Measurements from ENCODE around the gene C3AR1.
"Not testable (repeated sequence)": the region's sequence is repeated elsewhere in the genome, so short reads cannot be mapped to it uniquely, and the experiment has no call there.

Gene C3AR1

DNA sequence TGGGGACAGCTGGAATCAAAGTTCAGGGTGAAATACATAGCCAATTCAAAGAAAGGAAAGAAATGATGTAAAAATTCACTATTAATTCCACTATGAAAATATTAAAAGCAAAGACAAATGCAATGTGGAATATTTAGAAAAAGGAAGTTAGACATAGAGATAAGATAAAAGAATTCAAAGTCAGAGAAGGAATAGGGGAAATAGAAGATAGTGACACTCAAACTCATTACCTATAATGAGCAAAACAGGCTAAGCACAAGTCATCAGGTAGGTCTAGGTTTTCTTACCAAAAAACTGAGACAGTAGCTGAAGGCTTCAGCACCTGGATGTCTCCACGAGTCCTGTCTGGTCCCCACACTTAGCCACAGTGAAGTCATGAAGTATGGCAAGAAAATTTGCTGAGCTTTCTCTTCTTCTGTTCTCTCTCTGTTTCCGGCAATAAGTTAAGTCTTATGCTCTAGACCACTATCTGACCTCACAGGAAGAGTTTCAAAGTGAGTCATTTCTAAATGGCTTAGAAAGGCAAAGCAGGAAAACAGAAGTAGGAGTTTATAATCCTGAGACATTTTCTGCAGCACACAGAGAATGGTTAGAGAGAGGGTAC is at the start of gene C3AR1:
C3AR1 (minus strand) TSS at position 369 of the 604 bp plus-strand sequence. CDS start 6,174 bp downstream, outside the sequence.
- Mint-ChIP-seq H3K4me3 (peak within 1 kb of the TSS; percentile 70), H3K36me3 (peaks cover 2% of the 10 kb centered on the region), H3K27ac (peak within 1 kb of the TSS; percentile 84), H3K27me3 (no peaks in the 10 kb centered on the region), H3K9me3 (ENCODE audit: low read depth) (no peaks in the 10 kb centered on the region), H3K4me1 (ENCODE audit: low read depth) (peaks cover 37% of the 10 kb centered on the region)

DNA sequence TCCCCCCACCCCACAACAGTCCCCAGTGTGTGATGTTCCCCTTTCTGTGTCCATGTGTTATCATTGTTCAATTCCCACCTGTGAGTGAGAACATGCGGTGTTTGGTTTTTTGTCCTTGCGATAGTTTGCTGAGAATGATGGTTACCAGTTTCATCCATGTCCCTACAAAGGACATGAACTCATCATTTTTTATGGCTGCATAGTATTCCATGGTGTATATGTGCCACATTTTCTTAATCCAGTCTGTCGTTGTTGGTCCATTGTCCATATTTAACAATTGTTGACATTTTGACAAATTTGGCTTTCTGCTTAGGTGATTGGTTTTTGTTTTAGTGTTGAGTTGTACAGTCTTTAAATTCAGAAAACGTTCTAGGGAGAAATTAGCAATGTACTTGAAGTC is 47.0 kb upstream of the C3AR1 start:
- H3K9me3 Mint-ChIP-seq (ENCODE audit: low read depth); H3K27me3 Mint-ChIP-seq; H3K4me1 Mint-ChIP-seq (ENCODE audit: low read depth); H3K27ac Mint-ChIP-seq; H3K4me3 Mint-ChIP-seq: not testable (repeated sequence)
- peaks cover 17% of the 10 kb centered on the region for H3K36me3 Mint-ChIP-seq

DNA sequence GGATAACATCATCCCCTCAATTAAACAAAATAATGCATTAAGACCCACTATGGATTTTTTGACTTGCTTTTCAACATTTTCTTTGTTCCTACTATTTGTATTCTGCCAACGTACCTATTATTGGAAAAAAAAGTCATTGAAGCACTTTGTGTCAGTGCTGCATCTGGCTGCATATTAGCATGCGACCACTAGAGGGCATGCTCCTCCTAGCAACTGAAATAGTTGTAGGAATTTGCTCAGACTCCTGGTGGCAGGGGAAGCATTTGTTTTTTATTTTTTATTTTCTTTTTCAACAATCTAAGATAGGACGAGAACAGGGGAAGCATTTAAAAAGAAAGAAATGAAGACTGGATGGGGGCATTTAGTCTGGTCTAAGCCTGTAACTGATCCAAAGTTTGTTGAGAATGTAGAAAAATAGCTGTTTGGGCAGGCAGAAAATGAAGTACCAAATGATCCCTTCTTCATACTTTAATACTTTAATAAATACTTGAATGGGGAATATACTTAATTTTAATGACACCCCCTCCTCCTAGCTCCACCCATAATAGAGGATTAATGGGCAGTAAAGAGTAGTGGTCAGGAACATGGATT is 42.7 kb upstream of the C3AR1 start:
- Mint-ChIP-seq H3K4me3 (no peak overlapping the region), H3K27ac (no peak overlapping the region), H3K4me1 (ENCODE audit: low read depth) (peaks cover 3% of the 10 kb centered on the region), H3K27me3 (no peaks in the 10 kb centered on the region), H3K36me3 (peaks cover 29% of the 10 kb centered on the region), H3K9me3 (ENCODE audit: low read depth) (no peaks in the 10 kb centered on the region)

DNA sequence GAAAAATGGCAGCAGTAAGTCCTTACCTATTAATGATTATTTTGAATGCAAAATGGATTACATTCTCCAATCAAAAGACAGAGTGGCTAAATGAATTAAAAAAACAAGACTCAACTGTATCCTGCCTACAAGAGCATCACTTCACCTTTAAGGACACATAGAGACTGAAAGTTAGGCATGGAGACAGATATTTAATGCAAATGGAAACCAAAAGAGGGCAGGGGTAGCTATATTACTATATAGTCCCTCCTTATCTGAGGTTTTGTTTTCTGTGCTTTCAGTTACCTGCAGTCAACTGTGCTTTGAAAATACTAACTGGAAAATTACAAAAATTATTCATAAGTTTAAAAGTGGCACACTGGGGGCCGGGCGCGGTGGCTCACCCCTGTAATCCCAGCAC is 33.1 kb upstream of the C3AR1 start:
- H3K4me1 Mint-ChIP-seq (ENCODE audit: low read depth), result peaks cover 11% of the 10 kb centered on the region
- no peaks in the 10 kb centered on the region for H3K9me3 Mint-ChIP-seq (ENCODE audit: low read depth)
- H3K4me3 Mint-ChIP-seq, result no peak overlapping the region
- peak overlapping the region; percentile 11 for H3K27ac Mint-ChIP-seq
- H3K27me3 Mint-ChIP-seq, result no peaks in the 10 kb centered on the region
- H3K36me3 Mint-ChIP-seq, result peaks cover 11% of the 10 kb centered on the region

DNA sequence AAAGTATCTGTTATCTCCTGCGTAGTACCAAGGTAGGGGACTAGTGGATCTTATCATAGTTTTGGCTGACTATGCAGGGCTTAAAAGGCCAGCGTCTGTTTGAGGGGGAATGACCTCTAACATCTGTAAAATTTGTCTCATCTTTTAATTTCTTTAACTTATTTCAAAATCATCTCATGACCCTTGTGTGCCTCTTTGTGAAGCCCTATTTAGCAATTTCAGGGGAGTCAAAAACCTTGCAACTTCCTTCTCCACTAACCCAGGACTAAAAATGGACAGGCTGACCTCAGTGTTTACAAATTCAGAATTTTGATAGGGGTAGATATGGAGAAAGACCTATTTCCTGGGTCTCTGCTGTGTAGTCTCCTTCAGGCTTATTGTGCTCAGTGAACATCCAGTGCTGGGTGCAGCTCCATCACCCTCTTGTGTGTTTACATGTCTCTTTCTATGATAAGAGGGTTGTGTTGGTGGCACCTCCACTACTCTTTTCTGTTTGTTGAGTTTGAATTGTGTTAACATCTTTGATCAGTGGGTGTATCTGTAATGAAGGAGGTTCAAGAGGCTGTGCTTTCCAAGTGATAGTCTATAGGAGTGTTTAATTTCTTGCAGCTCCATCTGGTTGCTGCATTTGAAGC is 30.2 kb upstream of the C3AR1 start:
- no peaks in the 10 kb centered on the region for H3K9me3 Mint-ChIP-seq (ENCODE audit: low read depth)
- peaks cover 18% of the 10 kb centered on the region for H3K36me3 Mint-ChIP-seq
- no peak overlapping the region for H3K4me3 Mint-ChIP-seq
- H3K27ac Mint-ChIP-seq, result peak overlapping the region; percentile 8
- peaks cover 18% of the 10 kb centered on the region for H3K4me1 Mint-ChIP-seq (ENCODE audit: low read depth)
- H3K27me3 Mint-ChIP-seq, result no peaks in the 10 kb centered on the region

DNA sequence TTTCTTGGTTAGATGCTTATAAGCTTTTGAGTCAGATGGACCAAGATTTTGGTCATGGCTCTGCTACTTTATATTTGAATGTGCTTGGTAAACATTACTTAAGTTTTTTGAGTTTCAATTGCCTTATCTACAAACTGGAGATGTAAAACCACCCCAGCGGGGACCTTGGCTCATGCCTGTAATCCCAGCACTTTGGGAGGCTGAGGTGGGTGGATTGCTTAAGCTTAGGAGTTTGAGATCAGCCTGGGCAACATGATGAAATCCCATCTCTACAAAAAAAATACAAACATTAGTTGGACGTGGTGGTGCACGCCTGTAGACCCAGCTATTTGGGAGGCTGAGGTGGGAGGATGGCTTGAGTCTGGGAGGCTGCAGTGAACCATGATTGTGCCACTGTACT is 27.1 kb upstream of the C3AR1 start:
- H3K27me3 Mint-ChIP-seq, result no peaks in the 10 kb centered on the region
- no peaks in the 10 kb centered on the region for H3K9me3 Mint-ChIP-seq (ENCODE audit: low read depth)
- H3K4me3 Mint-ChIP-seq, result no peak overlapping the region
- H3K4me1 Mint-ChIP-seq (ENCODE audit: low read depth), result peaks cover 33% of the 10 kb centered on the region
- H3K27ac Mint-ChIP-seq, result no peak overlapping the region
- H3K36me3 Mint-ChIP-seq, result peaks cover 21% of the 10 kb centered on the region

DNA sequence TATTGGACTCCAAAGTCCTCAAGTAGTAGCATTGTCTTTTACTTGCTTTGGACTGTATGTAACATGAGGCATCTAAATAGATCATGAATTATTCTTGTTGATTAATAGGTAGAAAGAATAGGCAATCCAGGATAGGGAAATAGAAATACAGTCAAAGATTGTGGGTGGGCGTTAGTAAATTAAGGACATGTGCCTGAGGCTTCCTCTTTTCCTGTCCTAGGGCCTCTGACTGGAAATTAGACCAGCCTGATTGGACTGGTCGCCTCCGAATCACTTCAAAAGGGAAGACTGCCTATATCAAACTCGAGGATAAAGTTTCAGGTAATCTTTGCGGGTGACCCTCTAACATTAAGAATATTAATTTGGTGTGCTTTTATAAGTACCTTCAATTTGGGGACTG is 23.6 kb upstream of the C3AR1 start:
- H3K27ac Mint-ChIP-seq, result peak overlapping the region; percentile 93
- peaks cover 18% of the 10 kb centered on the region for H3K36me3 Mint-ChIP-seq
- no peaks in the 10 kb centered on the region for H3K27me3 Mint-ChIP-seq
- no peaks in the 10 kb centered on the region for H3K9me3 Mint-ChIP-seq (ENCODE audit: low read depth)
- peaks cover 49% of the 10 kb centered on the region for H3K4me1 Mint-ChIP-seq (ENCODE audit: low read depth)
- no peak overlapping the region for H3K4me3 Mint-ChIP-seq

DNA sequence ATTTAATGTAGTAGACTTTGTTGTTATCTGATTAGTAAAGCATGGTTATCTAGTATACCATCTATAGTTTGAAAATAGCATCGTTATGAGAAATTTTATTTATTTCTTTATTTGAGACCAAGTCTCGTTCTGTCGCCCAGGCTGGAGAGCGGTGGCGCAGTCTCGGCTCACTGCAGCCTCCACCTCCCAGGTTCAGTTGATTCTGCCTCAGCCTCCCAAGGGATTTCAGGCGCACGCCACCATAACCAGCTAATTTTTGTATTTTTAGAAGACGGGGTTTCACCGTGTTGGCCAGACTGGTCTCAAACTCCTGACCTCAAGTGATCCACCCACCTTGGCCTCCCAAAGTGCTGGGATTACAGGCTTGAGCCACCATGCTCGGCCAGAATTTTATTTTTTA is 23.1 kb upstream of the C3AR1 start:
- not testable (repeated sequence) for H3K9me3 Mint-ChIP-seq (ENCODE audit: low read depth); H3K27me3 Mint-ChIP-seq
- Mint-ChIP-seq H3K4me3 (peak overlapping the region; percentile 83), H3K36me3 (peaks cover 17% of the 10 kb centered on the region), H3K4me1 (ENCODE audit: low read depth) (peaks cover 53% of the 10 kb centered on the region), H3K27ac (peak overlapping the region; percentile 93)

DNA sequence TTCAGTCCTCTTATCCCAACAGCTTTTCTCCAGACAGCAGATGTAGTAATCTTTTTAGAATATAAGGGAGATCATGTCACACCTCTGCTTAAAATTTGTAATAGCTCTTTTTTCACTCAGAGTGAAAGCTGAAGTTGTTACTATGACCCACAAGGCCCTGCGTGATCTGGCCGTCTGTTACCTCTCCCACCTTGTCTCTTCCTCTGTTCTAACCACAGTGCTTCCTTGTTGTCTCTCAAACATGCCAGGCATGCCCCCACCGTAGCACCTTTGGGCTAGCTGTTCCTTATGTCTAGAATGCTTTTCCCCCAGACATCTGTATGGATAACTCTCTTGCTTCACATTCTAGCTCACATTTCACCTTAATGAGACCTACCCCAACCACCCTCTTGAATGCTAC is 22.4 kb upstream of the C3AR1 start:
- H3K4me3 Mint-ChIP-seq, result peak overlapping the region; percentile 83
- H3K9me3 Mint-ChIP-seq (ENCODE audit: low read depth), result no peaks in the 10 kb centered on the region
- no peaks in the 10 kb centered on the region for H3K27me3 Mint-ChIP-seq
- H3K4me1 Mint-ChIP-seq (ENCODE audit: low read depth), result peaks cover 60% of the 10 kb centered on the region
- peaks cover 17% of the 10 kb centered on the region for H3K36me3 Mint-ChIP-seq
- H3K27ac Mint-ChIP-seq, result peak overlapping the region; percentile 93

DNA sequence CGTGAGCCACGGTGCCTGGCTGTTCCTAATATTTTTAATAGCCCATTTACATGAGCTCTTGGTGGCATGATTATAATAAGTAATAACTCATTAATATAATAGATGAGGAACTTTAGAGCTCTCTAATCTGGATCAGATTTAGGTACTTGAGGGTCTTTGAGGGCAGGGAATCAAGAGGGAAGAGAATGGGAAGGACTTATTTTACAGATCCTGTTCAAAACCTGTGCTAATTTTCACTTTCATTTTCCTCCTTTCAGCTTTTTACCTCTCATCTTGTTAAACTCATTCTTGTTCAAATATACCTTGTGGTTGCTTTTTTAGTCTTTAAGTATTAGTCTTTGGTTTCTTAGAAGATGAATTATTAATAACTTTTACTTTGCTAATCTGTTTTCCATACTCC is 21.5 kb upstream of the C3AR1 start:
- Mint-ChIP-seq H3K27ac (peak overlapping the region; percentile 93), H3K27me3 (no peaks in the 10 kb centered on the region), H3K36me3 (peaks cover 12% of the 10 kb centered on the region), H3K4me1 (ENCODE audit: low read depth) (peaks cover 63% of the 10 kb centered on the region), H3K9me3 (ENCODE audit: low read depth) (no peaks in the 10 kb centered on the region), H3K4me3 (peak overlapping the region; percentile 83)

DNA sequence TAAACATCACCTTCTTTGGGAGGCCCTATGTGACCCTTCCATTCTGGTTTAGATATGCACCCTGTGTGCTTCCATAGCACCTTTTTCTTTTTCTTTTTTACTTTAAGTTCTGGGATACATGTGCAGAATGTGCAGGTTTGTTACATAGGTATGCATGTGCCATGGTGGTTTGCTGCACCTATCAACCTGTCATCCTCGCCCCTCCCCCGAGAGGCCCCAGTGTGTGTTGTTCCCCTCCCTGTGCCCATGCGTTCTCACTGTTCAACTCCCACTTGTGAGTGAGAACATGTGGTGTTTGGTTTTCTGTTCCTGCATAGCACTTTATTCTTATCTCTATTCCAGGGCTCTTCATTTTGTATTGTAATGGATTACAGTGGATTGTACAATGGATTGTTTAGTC is 18.2 kb upstream of the C3AR1 start:
- not testable (repeated sequence) for H3K36me3 Mint-ChIP-seq; H3K27me3 Mint-ChIP-seq; H3K9me3 Mint-ChIP-seq (ENCODE audit: low read depth)
- Mint-ChIP-seq H3K4me1 (ENCODE audit: low read depth) (peaks cover 73% of the 10 kb centered on the region), H3K4me3 (peak overlapping the region; percentile 100), H3K27ac (peak overlapping the region; percentile 95)

DNA sequence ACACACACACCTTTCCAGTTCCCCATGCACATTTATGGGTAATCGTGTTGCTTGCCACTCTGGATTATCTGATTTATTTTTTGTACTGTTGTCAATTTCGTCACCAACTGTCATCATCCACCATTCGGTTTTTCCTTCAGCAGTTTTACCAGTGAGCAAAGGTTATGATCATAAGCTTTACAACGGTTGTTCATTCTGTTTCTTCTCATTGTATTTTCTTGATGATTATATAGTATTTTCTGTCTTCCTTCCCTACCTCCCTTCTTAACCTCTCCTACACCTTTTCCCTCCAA is 16.6 kb upstream of the C3AR1 start:
- peak overlapping the region; percentile 100 for H3K4me3 Mint-ChIP-seq
- no peaks in the 10 kb centered on the region for H3K9me3 Mint-ChIP-seq (ENCODE audit: low read depth)
- peaks cover 4% of the 10 kb centered on the region for H3K36me3 Mint-ChIP-seq
- no peaks in the 10 kb centered on the region for H3K27me3 Mint-ChIP-seq
- H3K4me1 Mint-ChIP-seq (ENCODE audit: low read depth), result peaks cover 73% of the 10 kb centered on the region
- peak overlapping the region; percentile 95 for H3K27ac Mint-ChIP-seq

DNA sequence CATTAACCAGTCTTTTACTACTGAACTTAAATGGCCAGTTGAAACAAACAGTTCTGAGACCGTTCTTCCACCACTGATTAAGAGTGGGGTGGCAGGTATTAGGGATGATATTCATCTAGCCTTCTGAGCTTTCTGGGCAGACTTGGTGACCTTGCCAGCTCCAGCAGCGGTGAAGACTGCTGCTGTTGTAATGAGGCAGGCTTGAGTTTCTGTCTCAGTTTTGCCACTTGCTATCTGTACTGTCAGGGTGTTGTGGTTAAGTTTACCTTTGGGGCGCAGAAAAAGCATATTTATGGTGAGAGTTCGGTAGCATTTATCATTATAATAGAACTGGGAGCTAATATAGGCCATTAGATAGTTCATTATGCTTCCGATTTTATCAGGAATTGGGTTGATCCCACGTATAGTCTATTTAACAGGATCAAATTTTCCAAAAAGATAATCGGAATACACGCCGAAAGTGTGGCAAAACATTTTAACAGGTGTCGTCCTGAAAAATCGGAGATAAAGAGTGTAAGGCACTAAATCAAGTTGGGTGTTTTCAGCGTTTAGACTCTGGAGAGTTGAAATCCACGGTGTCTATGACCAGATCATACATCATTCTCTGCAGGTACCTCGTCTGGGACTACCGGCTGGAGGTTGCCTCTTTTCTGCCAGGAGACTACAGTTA is 15.2 kb upstream of the C3AR1 start:
- Mint-ChIP-seq H3K27ac (peak overlapping the region; percentile 95), H3K9me3 (ENCODE audit: low read depth) (no peaks in the 10 kb centered on the region), H3K4me3 (peak overlapping the region; percentile 100), H3K36me3 (peaks cover 3% of the 10 kb centered on the region), H3K27me3 (no peaks in the 10 kb centered on the region), H3K4me1 (ENCODE audit: low read depth) (peaks cover 70% of the 10 kb centered on the region)

DNA sequence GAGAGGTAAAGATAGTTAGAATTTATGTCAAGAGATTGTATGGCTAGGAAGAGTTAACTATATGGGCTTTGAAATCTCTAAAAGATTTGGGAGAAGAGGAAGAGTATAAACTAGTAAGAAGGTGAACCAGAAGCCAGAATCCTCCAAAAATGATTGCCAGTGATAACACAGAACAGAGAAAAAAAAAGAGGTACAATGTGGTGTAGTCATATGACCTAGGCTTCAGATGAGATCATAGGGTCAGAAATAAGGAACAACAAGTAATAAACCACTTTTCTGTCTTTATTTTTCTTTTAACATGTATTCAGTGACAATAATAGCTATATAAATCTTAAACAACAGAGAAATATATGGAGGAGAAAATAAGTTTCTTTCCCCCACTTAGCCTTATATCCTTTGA is 14.0 kb upstream of the C3AR1 start:
- peaks cover 60% of the 10 kb centered on the region for H3K4me1 Mint-ChIP-seq (ENCODE audit: low read depth)
- peak overlapping the region; percentile 100 for H3K4me3 Mint-ChIP-seq
- H3K27me3 Mint-ChIP-seq, result no peaks in the 10 kb centered on the region
- H3K9me3 Mint-ChIP-seq (ENCODE audit: low read depth), result no peaks in the 10 kb centered on the region
- H3K27ac Mint-ChIP-seq, result peak overlapping the region; percentile 95
- H3K36me3 Mint-ChIP-seq, result no peaks in the 10 kb centered on the region

DNA sequence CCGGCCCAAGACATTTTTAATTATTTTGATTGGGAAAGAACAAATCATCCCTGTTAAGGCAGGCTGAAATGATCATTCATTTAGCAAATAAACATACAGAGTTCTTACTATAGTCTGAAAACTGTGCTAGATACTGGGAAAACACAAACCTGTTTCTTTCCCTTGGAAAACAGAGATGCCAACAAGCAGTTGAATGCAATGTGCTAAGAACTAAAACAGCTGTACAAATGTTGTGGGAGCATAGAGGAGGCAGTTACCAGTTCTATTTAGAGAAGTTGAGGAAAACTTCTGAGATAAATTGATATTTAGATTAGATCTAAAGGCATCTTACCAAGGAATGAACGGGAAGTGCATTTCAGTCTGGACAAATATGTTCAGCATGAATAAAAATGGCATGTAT is 12.8 kb upstream of the C3AR1 start:
- Mint-ChIP-seq H3K4me1 (ENCODE audit: low read depth) (peaks cover 51% of the 10 kb centered on the region), H3K9me3 (ENCODE audit: low read depth) (no peaks in the 10 kb centered on the region), H3K4me3 (no peak overlapping the region), H3K27me3 (no peaks in the 10 kb centered on the region), H3K36me3 (no peaks in the 10 kb centered on the region), H3K27ac (peak overlapping the region; percentile 70)
